HG03108 (cell line): Measurements from ENCODE around the gene ATOH8.

Experiments
- ATAC-seq: cut with Tn5 transposase; IDR thresholded peaks from one replicate; pipeline ENCODE4 v1.9.1; 2021; ENCODE audit warnings: moderate library complexity; ENCODE audit not compliant: unreplicated experiment

The ATOH8 gene

DNA sequence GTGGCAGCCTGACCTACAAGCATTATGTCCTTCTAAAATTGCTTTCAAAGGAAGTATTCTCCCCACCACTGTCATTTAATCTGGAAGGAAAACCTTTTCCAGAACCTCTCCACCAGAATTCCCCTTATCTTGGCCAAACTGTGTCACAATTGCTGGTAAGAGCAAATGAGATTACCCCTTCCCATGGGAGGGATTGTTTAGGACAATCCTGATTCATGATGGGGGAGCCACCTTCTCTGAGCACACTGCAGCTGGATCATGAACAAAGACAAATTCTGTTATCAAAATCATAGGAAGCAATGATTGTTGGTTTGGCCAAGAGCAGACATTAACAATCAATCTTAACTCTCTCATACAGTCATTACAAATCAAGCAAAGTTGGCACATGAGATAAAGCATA is 18.1 kb upstream of the ATOH8 start:
- ATAC-seq = no peak

DNA sequence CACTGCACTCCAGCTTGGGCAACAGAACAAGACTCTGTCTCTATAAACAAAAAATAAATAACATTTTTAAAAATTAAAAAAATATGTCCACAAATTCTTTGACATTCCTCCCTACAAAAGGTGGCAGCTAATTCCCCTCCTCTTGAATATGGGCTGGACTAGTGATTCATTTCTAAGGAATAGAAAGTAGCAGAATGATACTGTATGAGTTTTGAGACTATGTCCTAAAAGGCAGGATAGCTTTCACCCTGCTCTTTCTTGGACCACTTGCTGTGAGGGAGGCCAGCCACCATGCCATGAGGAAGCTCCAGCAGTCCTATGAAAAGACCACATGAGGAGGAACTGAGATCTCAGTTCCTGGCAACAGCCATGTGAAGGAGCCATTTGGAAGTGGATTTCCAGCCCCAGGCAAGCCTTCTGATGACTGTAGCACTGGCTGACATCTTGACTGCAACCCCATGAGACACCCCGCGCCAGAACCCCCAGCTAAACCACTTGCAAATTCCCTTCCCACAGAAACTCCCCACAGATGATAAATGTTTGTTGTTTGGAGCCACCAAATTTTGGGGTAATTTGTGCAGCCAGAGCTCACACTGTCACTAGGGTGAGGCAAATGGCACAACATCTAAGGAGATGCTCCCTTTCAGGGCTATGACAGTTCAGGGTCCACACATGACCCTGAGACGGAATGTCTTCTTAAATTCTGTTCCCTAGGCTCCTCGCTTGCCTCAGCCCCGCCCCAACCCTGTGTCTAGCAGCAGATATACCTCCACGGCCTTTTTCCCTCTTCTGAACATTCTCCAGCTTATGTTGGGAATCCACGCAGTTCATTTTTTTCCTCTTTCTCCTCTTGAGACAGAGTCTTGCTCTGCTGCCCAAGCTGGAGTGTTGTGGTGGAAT is 17.1 kb upstream of the ATOH8 start:
- ATAC-seq = no peak

DNA sequence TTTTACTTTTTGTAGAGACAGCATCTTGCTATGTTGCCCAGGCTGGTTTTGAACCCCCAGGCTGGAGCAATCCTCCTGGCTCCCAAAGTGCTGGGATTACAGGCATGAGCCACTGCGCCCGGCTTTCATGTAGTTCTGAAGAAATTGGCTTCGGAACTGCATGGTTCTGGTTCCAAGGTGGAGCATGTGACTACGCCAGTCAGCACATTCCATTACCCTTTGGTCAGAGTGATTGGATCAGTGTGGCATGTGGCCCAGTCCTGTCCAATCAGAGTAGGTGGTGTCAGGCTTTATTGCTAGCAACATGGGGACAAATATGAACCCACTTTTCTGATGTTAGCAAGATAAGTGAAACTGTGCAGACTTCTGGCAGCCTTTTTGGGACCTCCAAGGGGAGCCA is 16.3 kb upstream of the ATOH8 start:
- no peak for ATAC-seq

DNA sequence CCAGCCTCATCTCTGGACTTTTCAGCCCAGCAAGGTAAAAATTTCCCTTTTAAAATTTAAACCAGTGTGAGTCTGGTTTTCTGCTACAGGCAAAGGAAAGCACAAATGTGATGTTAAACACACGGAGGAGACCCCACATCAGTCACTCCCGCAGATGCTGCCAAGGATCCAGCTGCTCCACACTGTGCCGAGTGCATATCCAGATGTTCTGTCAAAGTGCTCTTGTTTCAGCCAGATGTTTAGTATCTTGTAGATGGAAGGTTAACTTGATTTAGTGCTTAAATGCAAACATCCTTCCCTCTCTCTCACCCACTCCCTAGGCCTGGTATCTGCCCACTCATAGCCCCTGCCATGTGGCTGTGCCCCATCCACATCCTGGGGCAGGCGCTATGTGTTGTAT is 15.8 kb upstream of the ATOH8 start:
- no peak for ATAC-seq

- ATAC-seq = no peak
These were observed 13.6 kb upstream of the ATOH8 start for GRCh38 chr2:85740193-85740592.

- ATAC-seq = no peak
These were observed 12.5 kb upstream of the ATOH8 start for GRCh38 chr2:85741211-85741832.

GRCh38 chr2:85741833-85742455 is 11.8 kb upstream of the ATOH8 start:
- no peak for ATAC-seq

GRCh38 chr2:85743304-85743978 is 10.3 kb upstream of the ATOH8 start:
- ATAC-seq = no peak

- no peak for ATAC-seq
These were observed 9.7 kb upstream of the ATOH8 start for GRCh38 chr2:85744055-85744454.

GRCh38 chr2:85744741-85745601 is 8.8 kb upstream of the ATOH8 start:
- ATAC-seq = no peak

GRCh38 chr2:85745619-85746018 is 8.2 kb upstream of the ATOH8 start:
- no peak for ATAC-seq

GRCh38 chr2:85746321-85747004 is 7.3 kb upstream of the ATOH8 start:
- ATAC-seq = no peak

DNA sequence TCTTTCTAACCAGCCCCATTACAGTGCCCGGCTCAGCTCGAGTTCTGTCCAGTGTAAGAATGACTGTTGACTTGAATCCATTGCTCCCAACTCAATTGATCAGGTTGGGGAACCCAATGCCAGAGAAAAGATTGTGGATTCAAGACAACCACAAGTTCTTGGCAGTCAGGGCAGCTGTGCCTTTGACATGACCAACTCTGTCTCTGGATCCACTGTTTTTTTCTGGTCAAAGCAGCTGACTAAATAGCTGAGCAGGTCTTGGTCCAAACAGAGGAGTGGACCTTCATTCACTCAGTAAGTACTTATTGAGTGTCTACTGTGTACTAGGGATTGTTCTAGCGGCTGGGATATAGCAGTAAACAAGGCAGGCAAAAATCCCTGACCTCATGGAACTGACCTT is 6.3 kb upstream of the ATOH8 start:
- no peak for ATAC-seq

- ATAC-seq = peak; percentile 84
These were observed 5.6 kb upstream of the ATOH8 start for GRCh38 chr2:85748039-85748734.

- ATAC-seq = no peak
These were observed 4.6 kb upstream of the ATOH8 start for GRCh38 chr2:85748985-85749875.

- ATAC-seq = no peak
These were observed 2.9 kb upstream of the ATOH8 start for GRCh38 chr2:85750587-85751575.

DNA sequence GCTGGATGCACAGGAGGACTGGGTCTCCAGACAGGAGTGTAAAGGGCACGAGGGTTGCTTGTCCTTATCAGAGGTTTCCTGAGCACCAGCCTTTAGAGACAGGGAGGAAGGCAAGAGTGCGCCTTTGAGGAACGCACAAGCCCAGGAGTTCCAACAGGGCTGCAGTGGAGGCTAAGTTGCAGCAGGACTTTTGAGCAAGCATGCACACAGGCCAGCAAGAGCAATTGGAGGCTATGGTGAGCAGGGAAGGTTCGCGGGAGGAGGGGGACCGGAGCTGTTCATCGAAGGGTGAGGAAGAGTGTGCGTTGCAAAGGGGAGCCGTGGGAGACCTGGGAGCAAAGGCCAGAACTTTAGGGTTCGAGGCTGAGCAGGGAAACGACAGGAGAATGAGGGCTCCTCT is 2.2 kb upstream of the ATOH8 start:
- ATAC-seq = no peak
